PC-9 (cell line): Measurements from ENCODE around the gene TFF2.

ENCODE experiments used
- EZH2 ChIP-seq: fragments of 200-600 bp; sonication (generic); IDR thresholded peaks from 2 replicates; pipeline ENCODE4 v1.8.0; 2017; ENCODE audit warnings: antibody characterized with exemption, low read depth
- TF ChIP-seq, protein P1 (sequence below): fragments of 200-600 bp; sonication (generic); conservative IDR thresholded peaks from 2 replicates; pipeline ENCODE4 v1.6.1; 2017; ENCODE audit warnings: mixed run types, antibody characterized with exemption, mild to moderate bottlenecking, moderate library complexity

DNA sequence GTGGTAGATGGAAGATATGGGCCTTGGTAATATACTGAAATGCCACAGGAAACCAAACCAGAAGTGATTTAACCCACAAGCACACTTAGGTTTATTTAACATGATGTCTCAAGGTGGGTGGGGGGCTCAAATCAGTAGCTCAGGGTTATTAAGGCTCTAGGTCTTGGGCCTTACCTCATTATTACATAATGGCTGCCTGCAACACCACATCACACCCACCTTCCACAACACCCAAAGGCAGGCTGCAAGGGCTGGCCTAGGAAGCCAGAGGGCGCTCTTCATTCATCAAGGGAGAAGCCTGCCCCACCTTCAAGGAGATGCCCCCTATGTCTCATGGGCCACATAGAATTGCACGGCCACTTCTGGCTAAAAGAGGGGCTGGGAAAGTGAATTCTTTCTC lies 9.5 kb upstream of the TFF2 start:
- TF ChIP-seq EZH2 = no peak
- TF ChIP-seq, protein P1, sequence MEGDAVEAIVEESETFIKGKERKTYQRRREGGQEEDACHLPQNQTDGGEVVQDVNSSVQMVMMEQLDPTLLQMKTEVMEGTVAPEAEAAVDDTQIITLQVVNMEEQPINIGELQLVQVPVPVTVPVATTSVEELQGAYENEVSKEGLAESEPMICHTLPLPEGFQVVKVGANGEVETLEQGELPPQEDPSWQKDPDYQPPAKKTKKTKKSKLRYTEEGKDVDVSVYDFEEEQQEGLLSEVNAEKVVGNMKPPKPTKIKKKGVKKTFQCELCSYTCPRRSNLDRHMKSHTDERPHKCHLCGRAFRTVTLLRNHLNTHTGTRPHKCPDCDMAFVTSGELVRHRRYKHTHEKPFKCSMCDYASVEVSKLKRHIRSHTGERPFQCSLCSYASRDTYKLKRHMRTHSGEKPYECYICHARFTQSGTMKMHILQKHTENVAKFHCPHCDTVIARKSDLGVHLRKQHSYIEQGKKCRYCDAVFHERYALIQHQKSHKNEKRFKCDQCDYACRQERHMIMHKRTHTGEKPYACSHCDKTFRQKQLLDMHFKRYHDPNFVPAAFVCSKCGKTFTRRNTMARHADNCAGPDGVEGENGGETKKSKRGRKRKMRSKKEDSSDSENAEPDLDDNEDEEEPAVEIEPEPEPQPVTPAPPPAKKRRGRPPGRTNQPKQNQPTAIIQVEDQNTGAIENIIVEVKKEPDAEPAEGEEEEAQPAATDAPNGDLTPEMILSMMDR = peak; percentile 44; the same call in 1 of the 2 replicates
